HepG2 (cell line): ENCODE results near the gene SOCS1. TPM values are rescaled to one million over a fixed set of nuclear protein-coding genes. Genes with fewer than 3 reads are reported as not detected.

Source experiments
- CBX5 ChIP-seq: sonication (generic); formaldehyde crosslinking; IDR thresholded peaks from 2 replicates; pipeline ENCODE4 v1.4.0; 2020; ENCODE audit warnings: missing genetic modification reagents, borderline replicate concordance
- CEBPZ ChIP-seq: IDR thresholded peaks from 2 replicates; pipeline ENCODE4 v1.6.1; 2012; ENCODE audit warnings: low read length, improper control_type of control experiment
- FOXK1 ChIP-seq: sonication (generic); formaldehyde crosslinking; IDR thresholded peaks from 2 replicates; pipeline ENCODE4 v1.4.0; 2020; ENCODE audit warnings: low read depth, missing genetic modification reagents, borderline replicate concordance
- MAX ChIP-seq: IDR thresholded peaks from 2 replicates; pipeline ENCODE4 v1.6.1; 2012; ENCODE audit warnings: inconsistent platforms
- NFAT5 ChIP-seq: sonication (generic); formaldehyde crosslinking; IDR thresholded peaks from 2 replicates; pipeline ENCODE4 v1.4.0; 2020; ENCODE audit warnings: missing genetic modification reagents
- NR2F6 ChIP-seq, 2 experiments: IDR thresholded peaks; 2 replicates each; pipeline ENCODE4 v1.6.1; 2016; ENCODE audit warnings: antibody characterized with exemption in 1 of 2, mild to moderate bottlenecking in 1 of 2
- NRL ChIP-seq: sonication (generic); formaldehyde crosslinking; IDR thresholded peaks from 2 replicates; pipeline ENCODE4 v1.5.0; 2020; ENCODE audit warnings: missing genetic modification reagents, mild to moderate bottlenecking, moderate library complexity, borderline replicate concordance
- PHF8 ChIP-seq: sonication (generic); formaldehyde crosslinking; IDR thresholded peaks from 2 replicates; pipeline ENCODE4 v1.5.0; 2020; ENCODE audit warnings: missing genetic modification reagents
- PPARG ChIP-seq: conservative IDR thresholded peaks from 2 replicates; pipeline ENCODE4 v1.6.1; 2016; ENCODE audit warnings: missing biosample characterization, missing genetic modification reagents
- SKI ChIP-seq: fragments of 450-650 bp; IDR thresholded peaks from one replicate; pipeline ENCODE4 v1.6.1; 2018; ENCODE audit warnings: mild to moderate bottlenecking; ENCODE audit not compliant: partially characterized antibody
- SOX6 ChIP-seq, 2 experiments: fragments of 450-650 bp in 1 of 2; sonication (generic) in 1 of 2; formaldehyde crosslinking in 1 of 2; IDR thresholded peaks; 2 replicates each; pipeline versions ENCODE4 v1.4.0 to v1.6.1; 2017 to 2020; ENCODE audit warnings: antibody characterized with exemption in 1 of 2, mild to moderate bottlenecking in 1 of 2, missing genetic modification reagents in 1 of 2
- STAG1 ChIP-seq: sonication (generic); formaldehyde crosslinking; IDR thresholded peaks from 2 replicates; pipeline ENCODE4 v1.4.0; 2020; ENCODE audit warnings: missing genetic modification reagents
- TARDBP ChIP-seq: sonication (generic); formaldehyde crosslinking; IDR thresholded peaks from 2 replicates; pipeline ENCODE4 v1.8.0; 2022; ENCODE audit warnings: mild to moderate bottlenecking, missing genetic modification reagents
- TMF1 ChIP-seq: sonication (generic); formaldehyde crosslinking; IDR thresholded peaks from 2 replicates; pipeline ENCODE4 v1.8.1; 2022; ENCODE audit warnings: low read depth, missing genetic modification reagents
- ZMAT5 ChIP-seq: sonication (generic); formaldehyde crosslinking; IDR thresholded peaks from 2 replicates; pipeline ENCODE4 v1.5.0; 2020; ENCODE audit warnings: mild to moderate bottlenecking, low read depth, missing genetic modification reagents, borderline replicate concordance
- ZNF136 ChIP-seq: sonication (generic); formaldehyde crosslinking; IDR thresholded peaks from 2 replicates; pipeline ENCODE4 v1.8.1; 2022; ENCODE audit warnings: low read depth, mild to moderate bottlenecking, moderate library complexity, missing genetic modification reagents
- ZNF230 ChIP-seq: sonication (generic); formaldehyde crosslinking; IDR thresholded peaks from 2 replicates; pipeline ENCODE4 v1.4.0; 2020; ENCODE audit warnings: mild to moderate bottlenecking, missing genetic modification reagents
- ZNF724P ChIP-seq: sonication (generic); formaldehyde crosslinking; IDR thresholded peaks from 2 replicates; pipeline ENCODE4 v1.8.0; 2022; ENCODE audit warnings: missing genetic modification reagents, borderline replicate concordance
- polyA plus RNA-seq, 8 experiments: library from polyadenylated mRNA; depleted of rRNA in 3 of 8; stranded (reverse) in 7 of 8; unstranded in 1 of 8; fragments of >200 nt; fragmentation: Illumina TruSeq in 4 of 8; extraction: Trizol in 4 of 8; gene quantifications; 2 replicates each; pipeline versions ENCODE4 v1.2.1 to v1.2.3, GENCODE V29; 2011 to 2016; ENCODE audit warnings: low read depth in 4 of 8, missing spikeins in 1 of 8, mixed read lengths in 1 of 8; ENCODE audit not compliant: insufficient read depth in 1 of 8
- total RNA-seq, 5 experiments: library from RNA; depleted of rRNA; stranded (reverse); fragments of >200 nt; fragmentation: Illumina TruSeq; extraction: Trizol; gene quantifications; 2 replicates each; pipeline ENCODE4 v1.2.3, GENCODE V29; 2016; ENCODE audit warnings: low read depth in 1 of 5

The SOCS1 gene
- total and polyA plus RNA-seq, 2 of the 13 experiments (the other 11 are each of a cell fraction or from before 2014, with no cell fraction given), result 5.3 to 6.3 TPM

- TF ChIP-seq ZMAT5 (CRISPR knock-in tag) (no peak), STAG1 (CRISPR knock-in tag) (peak; percentile 44), NRL (CRISPR knock-in tag) (peak; percentile 96), TARDBP (CRISPR knock-in tag) (peak; percentile 31; the same call in 1 of the 2 replicates), ZNF724P (peak; percentile 72), SKI (peak; percentile 76), PHF8 (peak; percentile 52; the same call in 1 of the 2 replicates), TMF1 (CRISPR knock-in tag) (peak; percentile 79), NR2F6 (IDR thresholded peaks at IDR 0.05) (no peak), NR2F6 (CRISPR knock-in tag; IDR thresholded peaks at IDR 0.05) (peak; percentile 69; the same call in 1 of the 2 replicates), ZNF136 (CRISPR knock-in tag) (peak; percentile 45; the same call in 1 of the 2 replicates), SOX6 (IDR thresholded peaks at IDR 0.05) (no peak), SOX6 (CRISPR knock-in tag; IDR thresholded peaks at IDR 0.05) (0 out of 2 replicates have a peak, but pooled peaks have one; percentile 14), MAX (peak; percentile 77), CBX5 (CRISPR knock-in tag) (peak; percentile 61; the same call in 1 of the 2 replicates), NFAT5 (CRISPR knock-in tag) (peak; percentile 49; the same call in 1 of the 2 replicates), PPARG (CRISPR knock-in tag) (peak; percentile 39; the same call in 1 of the 2 replicates), FOXK1 (0 out of 2 replicates have a peak, but pooled peaks have one; percentile 19), ZNF230 (CRISPR knock-in tag) (0 out of 2 replicates have a peak, but pooled peaks have one; percentile 55), CEBPZ (no peak)
Observed at GRCh38 chr16:11297492-11298142, 41.6 kb upstream of the SOCS1 start (continued).
